ENCODE measurements around the gene TRMT44. TPM values are rescaled to one million over a fixed set of nuclear protein-coding genes. Genes with fewer than 3 reads are reported as not detected.

The TRMT44 gene
- total RNA-seq, 1 experiment from 2014 or later = 17.4 TPM

DNA sequence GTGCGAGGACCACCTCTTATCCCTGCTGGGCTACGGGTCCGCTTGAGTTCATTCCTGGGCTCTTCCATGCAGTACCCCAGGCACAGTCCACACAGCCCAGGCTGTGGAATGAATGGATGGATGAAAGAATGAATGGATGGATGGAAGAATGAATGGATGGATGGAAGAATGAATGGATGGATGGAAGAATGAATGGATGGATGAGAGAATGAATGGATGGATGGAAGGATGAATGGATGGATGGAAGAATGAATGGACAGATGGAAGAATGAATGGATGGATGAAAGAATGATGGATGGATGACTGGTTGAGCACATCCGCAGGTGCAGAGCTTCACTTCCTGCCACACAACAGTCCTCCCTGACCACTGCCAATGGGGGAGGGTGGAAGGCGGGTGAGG is 28.3 kb upstream of the TRMT44 start:
- Histone ChIP-seq H2AFZ (no peak overlapping the region), H3F3A (ENCODE audit: insufficient read depth, low read depth) (peaks cover 4% of the 10 kb centered on the region; the same call in 1 of the 2 replicates), H3K27ac (no peak overlapping the region), H3K36me3 (ENCODE audit: low read depth) (no peaks in the 10 kb centered on the region), H3K79me2 (ENCODE audit: low read depth) (no peaks in the 10 kb centered on the region), H4K20me1 (ENCODE audit: insufficient read depth) (no peaks in the 10 kb centered on the region), H3K27me3 (ENCODE audit: insufficient read depth, low read depth) (no peaks in the 10 kb centered on the region), H3K4me1 (replicated peaks; ENCODE audit: insufficient read depth) (no peaks in the 10 kb centered on the region), H3K4me3 (no peak overlapping the region), H3K9me3 (ENCODE audit: insufficient read depth, low read depth) (no peaks in the 10 kb centered on the region), H3K9me2 (ENCODE audit: insufficient read depth) (no peaks in the 10 kb centered on the region), H3K4me2 (no peak overlapping the region)
- TF ChIP-seq EZH2 (IDR thresholded peaks at IDR 0.05; ENCODE audit: low read depth) = no peak
- no peak for TF ChIP-seq CTCF (conservative IDR thresholded peaks at IDR 0.05)
- CTCF ChIA-PET = no interaction called here
- intact Hi-C loops (cut with micrococcal nuclease; ENCODE audit: unreplicated experiment) = no loop called here
- no TSS peak for BruUV-seq (replicated peaks)
- POLR2A ChIA-PET (ENCODE audit: unreplicated experiment) = no interaction called here
- no peak for DNase-seq

GRCh38 chr4:8414377-8414776 is 26.2 kb upstream of the TRMT44 start:
- CTCF ChIA-PET = no interaction called here
- H3K9me2 ChIP-seq (ENCODE audit: insufficient read depth) = no peaks in the 10 kb centered on the region
- TF ChIP-seq EZH2 (IDR thresholded peaks at IDR 0.05; ENCODE audit: low read depth) = no peak
- TF ChIP-seq CTCF (conservative IDR thresholded peaks at IDR 0.05) = no peak
- peaks cover 4% of the 10 kb centered on the region; the same call in 1 of the 2 replicates for H3F3A ChIP-seq (ENCODE audit: insufficient read depth, low read depth)
- no peaks in the 10 kb centered on the region for H4K20me1 ChIP-seq (ENCODE audit: insufficient read depth)
- H3K27me3 ChIP-seq (ENCODE audit: insufficient read depth, low read depth) = no peaks in the 10 kb centered on the region
- H3K9me3 ChIP-seq (ENCODE audit: insufficient read depth, low read depth) = no peaks in the 10 kb centered on the region
- DNase-seq = no peak
- H3K27ac ChIP-seq = no peak overlapping the region
- 0 out of 2 replicates have a peak, but pooled peaks cover 4% of the 10 kb centered on the region for H3K79me2 ChIP-seq (ENCODE audit: low read depth)
- H3K4me1 ChIP-seq (replicated peaks; ENCODE audit: insufficient read depth) = peaks cover 5% of the 10 kb centered on the region; the same call in 1 of the 2 replicates
- no peak overlapping the region for H2AFZ ChIP-seq
- H3K36me3 ChIP-seq (ENCODE audit: low read depth) = no peaks in the 10 kb centered on the region
- POLR2A ChIA-PET (ENCODE audit: unreplicated experiment) = no interaction called here
- no peak overlapping the region for H3K4me3 ChIP-seq
- no TSS peak for BruUV-seq (replicated peaks)
- no peak overlapping the region for H3K4me2 ChIP-seq
- intact Hi-C loops (cut with micrococcal nuclease; ENCODE audit: unreplicated experiment) = no loop called here

- H4K20me1 ChIP-seq (ENCODE audit: insufficient read depth) = no peaks in the 10 kb centered on the region
- no TSS peak for BruUV-seq (replicated peaks)
- H3K9me2 ChIP-seq (ENCODE audit: insufficient read depth) = no peaks in the 10 kb centered on the region
- POLR2A ChIA-PET (ENCODE audit: unreplicated experiment) = no interaction called here
- 0 out of 2 replicates have a peak, but pooled peaks cover 4% of the 10 kb centered on the region for H3K79me2 ChIP-seq (ENCODE audit: low read depth)
- H3K36me3 ChIP-seq (ENCODE audit: low read depth) = no peaks in the 10 kb centered on the region
- CTCF ChIA-PET = interaction anchor here (0.6 kb wide), 1 partner anchor 121 kb away, joined by 3 read pairs; no protein-coding TSS in a partner anchor
- no peak for TF ChIP-seq EZH2 (IDR thresholded peaks at IDR 0.05; ENCODE audit: low read depth)
- TF ChIP-seq CTCF (conservative IDR thresholded peaks at IDR 0.05) = no peak
- peaks cover 28% of the 10 kb centered on the region for H3K4me1 ChIP-seq (replicated peaks; ENCODE audit: insufficient read depth)
- no peaks in the 10 kb centered on the region for H3K9me3 ChIP-seq (ENCODE audit: insufficient read depth, low read depth)
- DNase-seq = no peak
- no peak overlapping the region for H3K4me2 ChIP-seq
- intact Hi-C loops (cut with micrococcal nuclease; ENCODE audit: unreplicated experiment) = no loop called here
- H3K27me3 ChIP-seq (ENCODE audit: insufficient read depth, low read depth) = no peaks in the 10 kb centered on the region
- H3K4me3 ChIP-seq = no peak overlapping the region
- H3F3A ChIP-seq (ENCODE audit: insufficient read depth, low read depth) = peaks cover 4% of the 10 kb centered on the region; the same call in 1 of the 2 replicates
- no peak overlapping the region for H2AFZ ChIP-seq
- no peak overlapping the region for H3K27ac ChIP-seq
These were observed 23.4 kb upstream of the TRMT44 start for GRCh38 chr4:8417071-8417614.

Measured in PC-9 (cell line).